Activated naive CD8-positive, alpha-beta T cell treated with anti-CD3 and anti-CD28 coated beads, Interleukin-2, amount 50 U/mL, for 24 hours (primary cell): ENCODE measurements around the gene PDE6B.
"Not testable (repeated sequence)": the region's sequence is repeated elsewhere in the genome, so short reads cannot be mapped to it uniquely, and the experiment has no call there.

Source experiments
- ATAC-seq: fragments of 150-1000 bp; cut with Tn5 transposase; one replicate; pipeline ENCODE4 v1.10.0; 2021
- DNase-seq: peaks from one replicate; pipeline ENCODE4 v3.0.0; 2021
- H3K27ac Mint-ChIP-seq: one replicate; pipeline ENCODE4 v1.8.0; 2021; ENCODE audit warnings: mild to moderate bottlenecking, mixed read lengths
- H3K27me3 Mint-ChIP-seq: one replicate; pipeline ENCODE4 v1.8.0; 2021; ENCODE audit warnings: mixed read lengths
- H3K36me3 Mint-ChIP-seq: one replicate; pipeline ENCODE4 v1.8.0; 2021; ENCODE audit warnings: low read depth, mixed read lengths
- H3K4me1 Mint-ChIP-seq: one replicate; pipeline ENCODE4 v1.8.0; 2021; ENCODE audit warnings: mixed read lengths
- H3K4me3 Mint-ChIP-seq: one replicate; pipeline ENCODE4 v1.8.0; 2021; ENCODE audit warnings: mild to moderate bottlenecking, moderate library complexity, mixed read lengths
- H3K9me3 Mint-ChIP-seq: one replicate; pipeline ENCODE4 v1.8.0; 2021; ENCODE audit warnings: mixed read lengths

The PDE6B gene

GRCh38 chr4:661231-661630 lies 35.9 kb downstream of the PDE6B start:
- H3K27ac Mint-ChIP-seq = no peak overlapping the region
- no peak for DNase-seq
- H3K36me3 Mint-ChIP-seq = peaks cover 6% of the 10 kb centered on the region
- no peaks in the 10 kb centered on the region for H3K9me3 Mint-ChIP-seq
- H3K27me3 Mint-ChIP-seq = no peaks in the 10 kb centered on the region
- no peak for ATAC-seq
- no peak overlapping the region for H3K4me3 Mint-ChIP-seq
- H3K4me1 Mint-ChIP-seq = peaks cover 15% of the 10 kb centered on the region

- no peak for DNase-seq
- no peak overlapping the region for H3K27ac Mint-ChIP-seq
- H3K9me3 Mint-ChIP-seq = no peaks in the 10 kb centered on the region
- H3K4me3 Mint-ChIP-seq = peak overlapping the region; percentile 82
- no peak for ATAC-seq
- H3K27me3 Mint-ChIP-seq = no peaks in the 10 kb centered on the region
- H3K4me1 Mint-ChIP-seq = peaks cover 15% of the 10 kb centered on the region
- H3K36me3 Mint-ChIP-seq = peaks cover 6% of the 10 kb centered on the region
These were observed 36.7 kb downstream of the PDE6B start for GRCh38 chr4:661881-662761.

- H3K36me3 Mint-ChIP-seq = peaks cover 6% of the 10 kb centered on the region
- H3K27me3 Mint-ChIP-seq = no peaks in the 10 kb centered on the region
- no peak overlapping the region for H3K27ac Mint-ChIP-seq
- no peak for ATAC-seq
- H3K4me1 Mint-ChIP-seq = peaks cover 15% of the 10 kb centered on the region
- no peak for DNase-seq
- peak overlapping the region; percentile 82 for H3K4me3 Mint-ChIP-seq
- H3K9me3 Mint-ChIP-seq = no peaks in the 10 kb centered on the region
These were observed 37.7 kb downstream of the PDE6B start for GRCh38 chr4:663046-663437.

- DNase-seq (peak; percentile 81), ATAC-seq (peak; percentile 73)
- Mint-ChIP-seq H3K36me3 (peaks cover 6% of the 10 kb centered on the region), H3K4me3 (peak overlapping the region; percentile 82), H3K4me1 (peaks cover 15% of the 10 kb centered on the region), H3K27me3 (no peaks in the 10 kb centered on the region), H3K27ac (peak overlapping the region; percentile 81), H3K9me3 (no peaks in the 10 kb centered on the region)
These were observed 38.4 kb downstream of the PDE6B start for GRCh38 chr4:663438-664428.

- Mint-ChIP-seq H3K27ac (peak overlapping the region; percentile 81), H3K27me3 (no peaks in the 10 kb centered on the region), H3K36me3 (peaks cover 6% of the 10 kb centered on the region), H3K4me3 (peak overlapping the region; percentile 82), H3K4me1 (peaks cover 15% of the 10 kb centered on the region), H3K9me3 (no peaks in the 10 kb centered on the region)
- DNase-seq = no peak
- ATAC-seq = no peak
These were observed 39.4 kb downstream of the PDE6B start for GRCh38 chr4:664713-665231.

GRCh38 chr4:665381-665750 lies 40.0 kb downstream of the PDE6B start:
- peaks cover 3% of the 10 kb centered on the region for H3K36me3 Mint-ChIP-seq
- ATAC-seq (no peak), DNase-seq (no peak)
- H3K27ac Mint-ChIP-seq = no peak overlapping the region
- H3K4me3 Mint-ChIP-seq = peak overlapping the region; percentile 82
- no peaks in the 10 kb centered on the region for H3K9me3 Mint-ChIP-seq
- peaks cover 15% of the 10 kb centered on the region for H3K4me1 Mint-ChIP-seq
- H3K27me3 Mint-ChIP-seq = no peaks in the 10 kb centered on the region

GRCh38 chr4:665751-666435 lies 40.5 kb downstream of the PDE6B start:
- Mint-ChIP-seq H3K36me3 (peaks cover 6% of the 10 kb centered on the region), H3K9me3 (no peaks in the 10 kb centered on the region), H3K27ac (no peak overlapping the region), H3K4me3 (no peak overlapping the region), H3K27me3 (no peaks in the 10 kb centered on the region), H3K4me1 (peaks cover 15% of the 10 kb centered on the region)
- ATAC-seq (no peak), DNase-seq (no peak)

- no peak for DNase-seq
These were observed 41.0 kb downstream of the PDE6B start for GRCh38 chr4:666436-666810.

GRCh38 chr4:666822-667544 lies 41.6 kb downstream of the PDE6B start:
- ATAC-seq (no peak), DNase-seq (no peak)
- peaks cover 15% of the 10 kb centered on the region for H3K4me1 Mint-ChIP-seq
- H3K36me3 Mint-ChIP-seq = peaks cover 10% of the 10 kb centered on the region
- H3K27ac Mint-ChIP-seq = no peak overlapping the region
- no peak overlapping the region for H3K4me3 Mint-ChIP-seq
- H3K27me3 Mint-ChIP-seq = no peaks in the 10 kb centered on the region
- H3K9me3 Mint-ChIP-seq = no peaks in the 10 kb centered on the region

More at GRCh38 chr4:666436-666810, 41.0 kb downstream of the PDE6B start:
- Mint-ChIP-seq H3K27me3 (no peaks in the 10 kb centered on the region), H3K4me3 (no peak overlapping the region), H3K9me3 (no peaks in the 10 kb centered on the region), H3K27ac (no peak overlapping the region), H3K36me3 (peaks cover 6% of the 10 kb centered on the region), H3K4me1 (peaks cover 15% of the 10 kb centered on the region)
- ATAC-seq = no peak

- no peak for DNase-seq
These were observed 42.2 kb downstream of the PDE6B start for GRCh38 chr4:667545-667925.

GRCh38 chr4:668219-668618 lies 42.8 kb downstream of the PDE6B start:
- not testable (repeated sequence) for H3K27me3 Mint-ChIP-seq, H3K4me3 Mint-ChIP-seq, H3K27ac Mint-ChIP-seq, H3K9me3 Mint-ChIP-seq, ATAC-seq, DNase-seq
- Mint-ChIP-seq H3K4me1 (peaks cover 18% of the 10 kb centered on the region), H3K36me3 (peaks cover 19% of the 10 kb centered on the region)

More at GRCh38 chr4:667545-667925, 42.2 kb downstream of the PDE6B start:
- no peaks in the 10 kb centered on the region for H3K9me3 Mint-ChIP-seq
- peaks cover 15% of the 10 kb centered on the region for H3K36me3 Mint-ChIP-seq
- no peaks in the 10 kb centered on the region for H3K27me3 Mint-ChIP-seq
- no peak for ATAC-seq
- no peak overlapping the region for H3K4me3 Mint-ChIP-seq
- H3K27ac Mint-ChIP-seq = no peak overlapping the region
- H3K4me1 Mint-ChIP-seq = peaks cover 17% of the 10 kb centered on the region

- not testable (repeated sequence) for H3K9me3 Mint-ChIP-seq, ATAC-seq, H3K4me3 Mint-ChIP-seq, H3K27me3 Mint-ChIP-seq, H3K27ac Mint-ChIP-seq, DNase-seq
- H3K36me3 Mint-ChIP-seq = peaks cover 24% of the 10 kb centered on the region
- H3K4me1 Mint-ChIP-seq = peaks cover 17% of the 10 kb centered on the region
These were observed 44.6 kb downstream of the PDE6B start for GRCh38 chr4:669806-670559.

- ATAC-seq = no peak
- no peak for DNase-seq
- Mint-ChIP-seq H3K27me3 (no peaks in the 10 kb centered on the region), H3K4me1 (peaks cover 24% of the 10 kb centered on the region), H3K4me3 (no peak overlapping the region), H3K36me3 (peaks cover 24% of the 10 kb centered on the region), H3K27ac (no peak overlapping the region), H3K9me3 (no peaks in the 10 kb centered on the region)
These were observed 46.4 kb downstream of the PDE6B start for GRCh38 chr4:671769-672168.
